Activated T-cell treated with anti-CD3 and anti-CD28 coated beads for 4 hours (primary cell): ENCODE measurements around the gene SLC39A13.

ENCODE experiments used
- DNase-seq: peaks from one replicate; pipeline ENCODE4 v3.0.0-alpha.2; 2020

The SLC39A13 gene

GRCh38 chr11:47461876-47462275 is 53.5 kb downstream of the SLC39A13 start:
- no peak for DNase-seq

DNA sequence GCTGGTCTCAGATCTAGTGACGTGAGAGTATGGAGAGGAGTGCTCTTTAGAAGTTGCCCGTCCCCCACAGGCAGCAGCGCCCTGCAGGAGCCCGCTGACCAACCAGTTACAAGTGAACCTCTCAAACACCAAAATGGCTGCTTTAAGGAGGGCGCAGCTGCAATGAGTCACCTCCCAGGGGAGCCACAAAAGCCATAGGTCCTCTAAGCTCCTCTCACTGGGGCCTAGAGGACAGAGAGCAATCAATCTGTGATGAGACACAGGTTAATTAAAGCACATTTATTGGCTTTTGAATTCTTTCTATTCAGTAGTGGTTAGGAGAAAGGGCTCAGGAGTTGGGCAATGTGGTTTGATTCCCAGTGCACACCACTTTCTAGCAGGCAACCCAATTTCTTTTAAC is 56.1 kb downstream of the SLC39A13 start:
- DNase-seq, result no peak
